TTC549 (cell line): ENCODE data around the gene COL26A1.
"Not testable (repeated sequence)": the region's sequence is repeated elsewhere in the genome, so short reads cannot be mapped to it uniquely, and the experiment has no call there.

Experiments
- FAIRE-seq: peaks from 2 replicates; lab custom pipeline; 2012; peaks lifted over from hg19 to GRCh38; lab: Jason Lieb, UNC

The COL26A1 gene

DNA sequence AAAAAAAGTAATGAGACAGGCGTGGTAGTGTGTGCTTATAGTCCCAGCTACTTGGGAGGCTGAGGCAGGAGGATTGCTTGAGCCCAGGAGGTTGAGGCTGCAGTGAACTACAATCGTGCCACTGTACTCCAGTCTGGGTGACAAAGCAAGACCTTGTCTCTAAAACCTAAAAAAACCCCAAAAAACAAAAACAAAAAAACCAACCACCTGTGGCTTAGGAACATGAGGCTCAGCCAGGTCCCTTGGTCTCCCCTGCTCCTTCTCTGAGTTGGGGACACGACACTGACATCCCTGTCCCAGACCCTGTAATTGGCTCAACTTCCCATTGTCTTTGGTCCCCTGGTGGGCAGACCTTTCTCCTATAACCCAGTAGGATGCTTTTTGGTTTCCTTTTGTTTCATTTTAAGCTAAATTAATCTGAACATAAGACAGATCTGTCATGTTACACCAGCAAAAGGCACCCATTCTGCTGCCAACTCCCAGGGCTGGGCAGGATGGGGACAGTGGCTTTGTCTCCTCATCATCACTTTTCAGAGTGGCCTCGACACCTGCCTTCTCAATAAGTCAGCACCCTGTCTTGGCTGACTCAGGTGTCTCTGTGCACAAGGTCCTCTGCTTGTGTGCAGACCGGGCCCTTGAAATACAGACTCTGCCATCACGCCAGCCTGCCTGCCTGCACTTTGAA is 192.1 kb downstream of the COL26A1 start:
- FAIRE-seq = no peak

DNA sequence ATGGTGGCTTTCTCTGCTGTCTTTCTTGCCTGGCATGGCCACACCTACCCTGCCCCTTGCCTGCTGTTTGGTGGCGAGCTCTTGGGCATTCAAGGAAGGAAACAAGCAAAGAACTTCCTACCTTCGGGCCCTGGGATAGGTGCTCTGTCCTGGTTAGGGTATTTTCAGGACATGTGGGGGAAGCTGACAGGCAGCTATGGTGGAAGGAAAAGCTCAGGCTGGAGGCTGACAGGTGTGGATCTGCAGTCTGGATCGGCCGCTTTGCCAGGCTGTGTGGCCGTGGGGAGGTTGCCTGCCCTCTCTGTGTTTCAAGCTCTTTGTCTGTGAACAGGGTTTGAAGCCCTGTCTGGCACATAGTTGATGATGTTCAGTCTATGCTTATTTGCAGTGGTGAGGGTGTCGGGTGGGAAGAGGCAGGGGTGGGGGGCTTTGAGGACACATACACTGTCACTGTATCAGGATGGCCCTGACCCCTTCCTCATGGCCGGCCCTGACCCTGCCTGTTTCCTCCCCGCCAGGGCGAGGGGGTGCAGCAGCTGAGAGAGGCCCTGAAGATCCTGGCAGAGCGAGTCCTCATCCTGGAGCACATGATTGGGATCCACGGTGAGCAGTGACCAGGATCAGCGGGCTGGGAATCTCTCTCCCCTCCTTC is 192.7 kb downstream of the COL26A1 start:
- FAIRE-seq = no peak

DNA sequence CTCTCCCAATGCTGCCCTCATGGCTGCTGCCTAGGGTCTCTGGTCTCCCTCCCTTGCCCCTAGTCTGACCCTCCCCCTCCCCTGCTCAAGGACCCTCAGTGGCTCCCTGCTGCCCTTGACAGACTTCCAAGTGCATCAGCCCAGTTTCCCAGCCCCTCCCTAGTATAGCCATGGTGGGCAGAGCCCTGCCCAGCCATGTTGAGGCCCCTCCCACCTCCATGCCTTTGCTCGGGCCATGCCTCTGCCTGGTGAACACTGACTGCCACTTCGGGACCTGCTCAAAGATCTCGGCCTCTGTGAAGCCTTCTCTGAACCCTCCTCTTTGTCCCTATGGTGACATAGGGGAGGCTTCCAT is 193.2 kb downstream of the COL26A1 start:
- no peak for FAIRE-seq

DNA sequence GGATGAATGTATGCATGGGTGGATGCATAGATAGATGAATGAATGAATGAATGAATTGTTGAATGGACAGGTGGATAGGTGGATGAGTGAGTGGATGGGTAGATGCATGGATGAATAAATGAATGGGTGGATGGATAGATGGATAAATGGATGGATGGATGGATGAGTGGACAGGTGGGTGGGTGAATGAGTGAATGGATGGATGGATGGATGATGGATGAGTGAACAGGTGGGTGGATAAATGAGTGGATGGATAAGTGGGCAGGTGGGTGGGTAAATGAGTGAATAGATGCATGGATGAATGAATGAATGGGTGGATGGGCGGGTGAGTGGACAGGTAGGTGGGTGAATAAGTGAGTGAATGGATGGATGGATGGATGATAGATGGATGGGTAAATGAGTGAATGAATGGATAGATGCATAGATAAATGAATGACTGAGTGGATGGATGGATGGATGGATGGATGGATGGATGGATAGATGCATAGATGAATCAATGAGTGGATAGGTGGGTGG is 193.8 kb downstream of the COL26A1 start:
- no peak for FAIRE-seq

DNA sequence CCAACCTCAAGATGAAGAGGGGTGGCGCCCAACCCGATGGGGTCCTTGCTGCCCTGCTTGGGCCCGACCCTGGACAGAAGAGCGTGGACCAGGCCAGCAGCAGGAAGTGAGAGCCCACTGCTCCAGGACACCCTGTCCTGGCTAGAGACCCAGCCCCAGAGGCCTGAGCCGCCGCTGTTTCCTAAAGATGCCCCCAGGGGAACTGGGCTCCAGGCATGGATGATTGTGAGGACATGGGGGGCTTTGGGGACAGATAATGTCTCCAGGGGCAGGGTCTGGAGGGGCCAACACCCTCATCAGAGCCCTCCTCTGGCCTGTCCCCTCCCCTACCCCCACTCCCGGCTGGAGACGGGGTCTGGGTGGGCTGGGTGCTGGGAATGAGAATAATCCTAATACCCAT is 194.7 kb downstream of the COL26A1 start:
- no peak for FAIRE-seq

DNA sequence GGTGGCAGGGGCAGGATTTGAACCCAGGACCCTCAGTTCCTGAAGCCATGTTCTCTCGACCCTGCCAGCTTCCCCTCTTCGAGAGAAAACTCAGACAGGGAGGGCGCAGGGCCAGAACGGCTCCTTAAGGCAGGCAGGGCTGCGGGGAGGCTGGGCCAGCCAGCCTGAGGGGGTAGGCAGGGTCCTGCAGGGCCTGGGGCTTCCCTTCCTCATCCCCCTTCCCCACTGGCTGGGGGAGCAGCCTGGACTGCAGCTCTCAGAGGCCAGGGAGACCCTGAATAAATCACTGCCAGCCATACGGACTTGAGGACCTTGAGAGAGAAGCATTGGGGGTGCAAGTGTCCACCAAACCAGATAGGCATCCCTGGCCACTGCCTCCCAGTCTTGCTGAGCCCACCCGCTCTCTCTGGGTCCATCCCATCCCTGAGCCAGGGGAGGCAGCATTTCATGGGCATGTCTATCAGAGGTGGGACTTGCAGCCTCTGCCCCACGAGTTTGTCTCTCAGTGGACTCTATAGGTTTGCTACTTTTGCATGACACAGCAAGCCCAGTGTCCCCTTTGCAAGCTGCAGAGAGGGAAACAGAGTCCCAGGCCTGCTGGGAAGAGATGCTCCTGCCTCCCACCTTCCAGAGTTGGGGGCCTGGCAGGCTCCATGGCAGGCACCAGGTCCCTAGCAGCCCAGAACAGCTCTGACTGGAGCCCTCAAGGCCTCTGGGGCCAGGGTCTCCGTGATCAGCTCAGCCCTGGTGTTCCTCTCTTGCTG is 195.5 kb downstream of the COL26A1 start:
- FAIRE-seq = no peak

DNA sequence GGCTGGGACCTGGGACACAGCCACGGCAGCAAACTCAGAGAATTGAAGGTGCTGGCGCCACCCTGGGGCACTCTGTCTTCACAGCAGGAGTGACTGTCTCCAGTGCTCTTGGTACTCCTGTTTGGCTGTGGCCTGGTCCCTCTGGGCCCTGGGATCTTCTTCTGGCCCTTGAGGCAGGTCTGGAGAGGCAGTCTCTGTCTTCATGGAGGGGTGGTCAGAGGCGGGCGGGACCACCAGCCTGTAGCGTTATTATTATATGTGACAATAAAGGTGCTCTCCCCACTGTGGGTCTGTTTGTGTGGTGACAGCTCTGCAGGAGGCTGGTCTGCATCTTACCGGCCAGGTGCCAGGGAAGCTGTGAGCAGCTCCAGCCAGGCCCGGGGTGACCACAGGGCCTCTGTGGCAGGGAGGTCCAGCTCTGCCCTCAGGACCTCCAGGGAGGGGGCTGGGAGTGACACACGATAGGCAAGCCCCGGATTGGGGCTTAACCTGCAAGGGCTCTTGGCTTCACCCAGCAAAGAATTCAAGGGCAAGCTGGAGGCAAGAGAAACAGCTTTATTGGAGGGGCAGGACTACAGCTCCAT is 196.2 kb downstream of the COL26A1 start:
- no peak for FAIRE-seq

DNA sequence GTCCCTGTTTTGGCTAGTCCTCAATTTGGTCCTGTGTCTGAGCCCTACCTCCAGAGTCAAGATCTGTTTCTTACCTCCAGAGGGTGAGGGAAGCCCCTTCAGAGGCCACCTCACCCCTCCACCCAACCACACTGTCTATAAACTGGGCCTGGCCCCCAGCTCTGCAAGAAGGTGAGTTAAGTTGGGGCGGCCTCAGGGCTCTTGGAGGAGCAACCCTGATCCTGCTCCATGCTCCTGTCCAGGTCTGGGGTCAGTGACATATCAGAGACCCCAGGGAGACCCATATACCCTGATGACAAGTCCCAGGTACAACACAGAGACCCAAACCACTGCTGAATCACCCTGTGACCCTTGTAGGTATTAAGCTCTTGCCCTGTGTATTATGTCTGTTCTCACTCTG is 196.9 kb downstream of the COL26A1 start:
- FAIRE-seq = no peak

DNA sequence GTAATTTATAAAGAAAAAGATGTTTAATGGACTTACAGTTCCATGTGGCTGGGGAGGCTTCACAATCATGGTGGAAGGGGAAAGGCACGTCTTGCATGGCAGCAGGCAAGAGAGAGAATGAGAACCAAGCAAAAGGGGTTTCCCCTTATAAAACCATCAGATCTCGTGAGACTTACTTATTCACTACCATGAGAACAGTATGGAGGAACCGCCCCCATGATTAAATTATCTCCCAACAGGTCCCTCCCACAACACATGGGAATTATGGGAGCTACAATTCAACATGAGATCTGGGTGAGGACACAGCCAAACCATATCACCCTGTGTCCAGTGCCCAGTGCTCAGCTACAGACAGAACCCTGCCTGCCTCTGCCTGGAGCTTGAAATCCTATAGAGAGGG is 197.3 kb downstream of the COL26A1 start:
- not testable (repeated sequence) for FAIRE-seq

DNA sequence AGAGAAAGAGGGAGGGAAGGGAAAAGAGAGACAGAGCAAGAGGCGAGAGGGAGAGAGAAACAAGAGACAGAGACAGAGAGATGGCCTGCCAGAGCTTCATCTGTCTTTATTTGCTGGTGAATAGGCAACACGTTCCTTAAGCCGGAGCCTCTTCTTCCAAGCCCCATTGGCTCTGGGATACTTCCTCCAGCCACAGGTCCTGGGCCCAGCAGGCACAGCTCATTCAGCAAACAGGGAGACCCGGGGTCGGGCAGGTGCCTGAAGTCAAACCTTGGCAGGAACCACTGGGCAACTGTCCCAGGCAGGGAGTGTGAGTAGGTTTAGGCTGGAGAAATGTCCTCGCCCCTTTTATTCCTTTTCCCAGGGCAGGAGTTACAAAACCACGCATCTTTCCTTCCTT is 198.2 kb downstream of the COL26A1 start:
- FAIRE-seq = no peak

DNA sequence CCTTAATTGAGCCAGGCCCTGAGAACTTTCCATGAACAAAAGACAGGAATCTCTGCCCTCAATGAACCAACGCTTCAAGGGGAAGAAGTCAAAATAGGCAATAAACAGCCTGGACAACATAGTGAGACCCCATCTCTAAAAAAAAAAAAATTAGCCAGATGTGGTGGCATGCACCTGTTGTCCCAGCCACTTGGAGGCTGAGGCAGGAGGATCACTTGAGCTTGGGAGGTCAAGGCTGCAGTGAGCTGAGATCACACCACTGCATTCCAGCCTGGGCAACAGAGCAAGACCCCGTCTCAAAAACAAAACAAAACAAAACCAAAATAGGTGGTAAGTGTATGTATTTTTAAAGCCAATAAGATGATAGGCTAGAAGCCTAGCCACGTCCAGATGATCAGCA is 198.6 kb downstream of the COL26A1 start:
- FAIRE-seq = not testable (repeated sequence)

DNA sequence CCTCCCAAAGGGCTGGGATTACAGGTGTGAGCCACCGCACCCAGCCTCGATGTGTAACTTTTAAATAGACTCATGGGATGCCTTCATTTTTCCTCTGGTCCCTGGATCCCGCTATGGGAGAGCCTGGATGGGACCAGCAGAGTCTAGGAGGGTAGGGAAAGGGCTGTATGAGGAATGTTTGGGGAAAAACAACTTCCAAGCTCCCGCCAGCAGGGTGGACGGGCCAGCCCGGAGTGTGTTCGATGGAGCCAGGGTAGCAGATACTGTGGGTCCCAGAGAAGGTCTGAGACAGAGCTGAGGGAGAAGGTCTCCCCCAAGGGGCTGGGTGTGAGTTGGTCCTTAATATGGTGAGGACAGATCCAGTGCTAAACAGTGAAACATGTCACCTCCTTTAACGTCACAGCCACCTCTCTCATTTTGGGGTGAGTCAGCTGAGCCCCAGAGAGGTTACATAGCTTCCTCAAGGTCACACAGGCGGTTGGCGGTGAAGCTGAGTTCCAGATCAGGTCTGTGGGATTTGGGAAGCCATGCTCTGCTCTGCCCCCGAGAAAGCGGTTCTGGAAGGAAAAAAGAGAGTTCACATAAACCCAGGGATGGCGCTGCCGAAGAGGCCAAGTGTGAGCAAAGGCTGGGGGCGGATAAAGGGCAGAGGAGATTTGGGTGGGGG is 200.0 kb downstream of the COL26A1 start:
- FAIRE-seq = no peak

DNA sequence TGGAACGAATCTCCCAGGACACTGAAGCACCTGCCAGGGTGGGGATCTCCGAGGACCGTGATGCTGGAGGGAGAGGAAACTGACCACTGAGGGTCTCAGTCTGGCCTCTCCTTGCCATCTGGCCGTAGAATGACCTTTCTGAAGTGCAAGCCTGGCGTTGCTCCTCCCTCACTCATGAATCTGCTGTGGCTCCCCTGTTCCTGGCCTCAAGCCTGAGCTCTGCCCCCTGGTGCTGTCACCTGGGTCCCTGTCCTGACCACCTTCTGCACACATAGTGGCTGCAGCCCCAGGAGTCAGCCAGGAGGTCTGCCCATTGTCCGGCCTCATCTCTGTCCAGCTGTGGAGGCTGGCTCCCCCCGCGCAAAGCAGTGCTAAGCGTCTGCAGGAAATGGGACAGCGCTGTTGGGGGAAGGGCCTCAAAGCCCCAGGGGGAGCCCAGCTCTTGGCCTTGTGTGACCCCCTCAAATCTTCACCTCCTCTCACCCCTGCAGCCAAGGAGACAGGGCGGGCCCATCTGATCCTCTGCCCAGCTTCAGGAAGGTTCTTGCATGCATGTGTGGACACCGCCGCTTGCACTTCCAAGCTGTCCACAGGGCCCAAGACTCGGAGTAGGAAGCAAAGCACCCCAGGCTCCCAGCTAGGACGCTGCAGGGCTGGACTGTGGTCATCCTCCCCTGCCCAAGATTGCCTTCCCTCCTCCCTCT is 200.7 kb downstream of the COL26A1 start:
- no peak for FAIRE-seq

DNA sequence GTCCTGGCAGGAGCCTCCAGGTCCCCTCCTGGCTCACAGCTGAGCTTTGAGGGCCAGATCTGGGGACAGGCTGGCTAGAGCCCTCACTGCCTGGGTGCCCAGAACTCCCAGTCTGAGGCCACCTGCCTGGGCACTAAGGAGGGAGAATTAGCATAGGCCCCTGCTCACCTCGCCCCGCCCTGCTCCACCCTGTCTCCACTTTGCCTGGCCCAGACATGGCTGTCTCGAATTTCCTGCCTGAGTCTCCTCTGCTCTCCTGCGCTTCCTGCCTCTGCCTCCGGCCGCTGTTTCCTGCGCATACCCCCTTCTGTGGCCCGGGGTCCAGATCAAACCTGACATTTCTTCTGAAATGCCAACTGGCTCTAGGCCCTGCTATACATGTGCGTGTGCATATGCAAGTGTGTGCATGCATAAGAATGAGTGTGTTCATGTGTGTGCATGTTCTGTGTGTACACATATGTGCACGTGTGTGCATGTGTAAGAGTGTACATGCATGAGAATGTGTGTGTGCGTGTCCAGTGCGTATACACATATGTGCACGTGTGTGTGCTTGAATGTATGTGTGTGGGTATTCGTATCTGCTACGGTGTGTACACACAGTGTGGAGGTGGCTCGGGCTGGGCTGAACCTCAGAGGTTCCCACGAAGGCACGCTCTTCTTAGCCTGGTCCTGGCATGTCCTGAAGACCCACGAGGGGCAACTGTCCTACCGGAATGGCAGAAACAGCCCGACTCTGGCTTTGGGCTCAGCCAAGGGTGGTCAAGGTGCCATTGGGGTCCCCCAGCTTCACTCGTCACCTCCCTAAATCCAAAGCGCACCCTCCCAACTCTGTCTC is 201.5 kb downstream of the COL26A1 start:
- FAIRE-seq = no peak

DNA sequence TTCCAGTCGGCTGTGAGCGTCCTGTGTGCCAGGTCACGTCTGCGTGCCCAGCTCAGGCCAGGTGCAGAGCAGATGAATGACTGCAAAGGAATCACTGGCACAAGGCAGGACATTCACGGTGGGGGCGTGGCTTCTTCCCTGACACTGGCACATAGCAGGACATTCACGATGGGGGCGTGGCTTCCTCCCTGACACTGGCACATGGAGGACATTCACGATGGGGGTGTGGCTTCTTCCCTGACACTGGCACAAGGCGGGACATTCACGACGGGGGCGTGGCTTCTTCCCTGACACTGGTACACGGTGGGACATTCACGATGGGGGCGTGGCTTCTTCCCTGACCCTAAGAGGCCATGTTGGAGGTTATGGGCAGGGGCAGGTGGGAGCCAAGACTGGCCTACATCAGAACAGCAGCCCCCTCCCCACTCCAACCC is 202.1 kb downstream of the COL26A1 start:
- no peak for FAIRE-seq

DNA sequence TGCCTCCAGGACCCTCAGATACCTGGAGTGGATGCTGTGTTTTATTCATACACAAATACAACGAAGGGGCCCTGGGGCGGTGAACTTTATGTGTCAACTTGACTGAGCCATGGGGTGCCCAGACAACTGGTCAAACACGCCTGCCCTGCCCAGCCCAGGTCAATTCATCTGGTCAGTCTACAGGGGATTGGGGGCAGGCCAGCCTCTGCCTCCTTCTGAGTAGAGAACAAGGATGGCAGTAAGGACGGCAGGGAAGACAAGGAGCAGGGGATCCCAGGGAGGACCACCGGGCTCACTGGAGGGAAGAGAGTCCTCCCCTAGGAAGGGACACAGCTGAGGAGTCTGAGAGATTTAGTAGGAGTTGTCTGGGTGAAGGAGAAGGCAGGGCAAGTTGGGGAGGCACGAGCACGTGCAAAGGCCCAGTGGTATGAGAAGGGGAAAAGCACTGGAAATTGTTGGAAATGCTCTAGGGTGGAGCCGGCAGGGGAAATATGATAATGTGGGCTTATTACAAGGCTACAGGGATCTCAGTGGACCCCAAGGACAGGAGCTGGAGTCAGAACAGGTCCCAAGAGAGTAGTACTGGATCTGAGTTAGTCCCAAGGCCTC is 203.0 kb downstream of the COL26A1 start:
- no peak for FAIRE-seq

DNA sequence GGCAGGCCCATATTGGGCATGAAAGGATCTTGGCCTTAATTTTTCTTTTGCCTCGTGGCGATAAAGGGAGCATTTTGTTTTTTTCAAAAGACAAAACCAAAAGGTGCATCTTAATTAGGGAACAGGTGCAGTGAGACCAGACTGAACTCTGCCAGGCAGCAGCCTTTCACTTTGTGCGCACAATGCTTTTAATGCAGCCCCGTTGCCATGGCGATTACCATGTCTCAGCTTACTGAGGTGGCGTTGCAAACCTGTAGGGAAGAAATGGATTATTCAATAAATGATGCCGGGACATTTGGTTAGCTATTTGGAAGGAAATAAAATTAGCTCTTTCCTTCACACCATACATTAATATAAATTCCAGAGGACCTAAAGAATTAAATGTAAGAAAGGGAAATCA is 204.6 kb downstream of the COL26A1 start:
- FAIRE-seq = no peak

DNA sequence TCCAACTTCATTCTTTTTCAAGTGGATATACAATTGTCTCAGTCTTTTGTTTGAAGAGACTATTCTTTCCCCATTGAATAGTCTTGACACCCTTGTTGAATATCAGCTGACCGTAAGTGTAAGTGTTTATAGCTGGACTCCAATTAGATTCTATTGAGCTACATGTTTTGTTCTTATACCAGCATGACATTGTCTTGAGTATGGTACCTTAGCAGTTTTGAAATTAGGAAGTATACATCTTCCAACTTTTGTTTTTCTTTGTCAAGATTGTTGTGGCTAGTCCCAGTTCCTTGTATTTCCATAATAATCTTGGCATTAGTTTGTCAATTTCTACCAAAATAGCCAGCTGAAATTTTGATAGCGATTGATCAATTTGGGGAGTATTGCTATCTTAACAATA is 209.5 kb downstream of the COL26A1 start:
- FAIRE-seq = no peak

DNA sequence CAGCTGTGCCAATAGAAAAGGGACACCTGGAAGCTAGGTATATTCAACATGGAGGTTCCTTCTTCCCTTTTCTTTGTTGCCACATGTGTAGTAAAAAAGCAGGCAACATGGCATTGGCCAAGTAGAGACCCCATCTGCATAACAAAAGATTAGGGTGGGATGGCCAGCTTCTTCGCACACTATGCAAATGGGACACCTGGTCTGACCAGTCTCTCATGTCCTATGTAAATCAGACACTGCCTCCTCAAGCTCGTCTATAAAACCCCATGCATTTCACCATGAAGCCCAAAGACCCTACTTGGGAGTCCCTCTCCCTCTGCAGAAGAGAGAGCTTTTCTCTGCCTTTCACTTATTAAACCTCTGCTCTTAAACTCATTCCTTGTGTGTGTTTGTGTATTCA is 212.5 kb downstream of the COL26A1 start:
- no peak for FAIRE-seq

DNA sequence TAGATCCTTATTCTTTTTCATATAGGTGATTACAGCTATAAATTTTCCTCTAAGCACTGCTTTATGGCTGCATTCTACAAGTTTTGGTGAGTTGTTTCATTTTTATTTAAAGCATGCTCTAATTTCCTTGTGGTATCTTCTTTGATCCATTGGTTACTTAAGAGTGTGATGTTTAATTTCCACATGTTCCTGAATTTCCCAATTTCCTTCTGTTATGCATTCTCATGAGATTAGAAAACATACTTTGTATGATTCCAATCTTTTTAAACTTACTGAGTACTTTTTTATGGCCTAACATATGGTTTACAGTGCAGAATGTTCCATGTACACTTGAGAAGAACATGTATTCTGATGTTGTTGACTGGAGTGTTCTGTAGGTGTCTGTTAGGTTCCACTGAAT is 213.0 kb downstream of the COL26A1 start:
- FAIRE-seq = no peak
